OCI-LY3 (cell line): ENCODE data around the gene LDLRAD1.

Source experiments
- H2AFZ ChIP-seq: fragments of 200-600, 300-600 bp; shearing (Covaris generic); 2 replicates; pipeline ENCODE4 v1.6.0; 2014; ENCODE audit warnings: antibody characterized with exemption, low read depth, low read length
- H3K27ac ChIP-seq: fragments of 200-600, 300-600 bp; sonication (generic); 2 replicates; pipeline ENCODE4 v1.5.1; 2014; ENCODE audit warnings: mild to moderate bottlenecking, low read length, moderate library complexity, mixed read lengths
- H3K27me3 ChIP-seq: fragments of 200-600, 300-600 bp; sonication (generic); 2 replicates; pipeline ENCODE4 v1.6.1; 2014; ENCODE audit warnings: low read depth, low read length, mixed read lengths
- H3K36me3 ChIP-seq: fragments of 200-600, 300-600 bp; sonication (generic); replicated peaks from 2 replicates; pipeline ENCODE3; 2014; ENCODE audit warnings: low read depth, low read length, mixed read lengths
- H3K4me1 ChIP-seq: fragments of 300-600, 200-600 bp; sonication (generic); 2 replicates; pipeline ENCODE4 v1.6.1; 2014; ENCODE audit warnings: low read length, mixed read lengths
- H3K4me2 ChIP-seq: fragments of 200-600, 300-600 bp; sonication (generic); 2 replicates; pipeline ENCODE4 v1.6.1; 2014; ENCODE audit warnings: low read length, mixed read lengths
- H3K4me3 ChIP-seq: fragments of 300-600, 200-600 bp; sonication (generic); 2 replicates; pipeline ENCODE4 v1.5.1; 2014; ENCODE audit warnings: antibody characterized with exemption, mild to moderate bottlenecking, low read length, moderate library complexity
- H3K79me2 ChIP-seq: fragments of 300-600, 200-600 bp; shearing (Covaris generic); 2 replicates; pipeline ENCODE4 v1.6.1; 2014; ENCODE audit warnings: mild to moderate bottlenecking, low read length, mixed read lengths
- H3K9ac ChIP-seq: fragments of 300-600, 200-600 bp; shearing (Covaris generic); 2 replicates; pipeline ENCODE4 v1.6.0; 2014; ENCODE audit warnings: mild to moderate bottlenecking, low read length, moderate library complexity
- H3K9me3 ChIP-seq: fragments of 200-600, 300-600 bp; shearing (Covaris generic); 2 replicates; pipeline ENCODE4 v1.6.1; 2014; ENCODE audit warnings: low read length, mixed read lengths; ENCODE audit not compliant: insufficient read depth
- H4K20me1 ChIP-seq: fragments of 200-600, 300-600 bp; sonication (generic); 2 replicates; pipeline ENCODE4 v1.6.1; 2016; ENCODE audit warnings: low read length, mixed read lengths; ENCODE audit not compliant: insufficient read depth
- EZH2phosphoT487 ChIP-seq: fragments of 200-600 bp; shearing (Covaris generic); IDR thresholded peaks from 2 replicates; pipeline ENCODE4 v1.6.1; 2018; ENCODE audit warnings: antibody characterized with exemption, mixed run types, low read depth
- TF ChIP-seq, protein P1 (sequence below): fragments of 200-600, 300-600 bp; sonication (generic); IDR thresholded peaks from 2 replicates; pipeline ENCODE4 v1.5.1; 2014; ENCODE audit warnings: antibody characterized with exemption, low read length, low read depth

The LDLRAD1 gene

DNA sequence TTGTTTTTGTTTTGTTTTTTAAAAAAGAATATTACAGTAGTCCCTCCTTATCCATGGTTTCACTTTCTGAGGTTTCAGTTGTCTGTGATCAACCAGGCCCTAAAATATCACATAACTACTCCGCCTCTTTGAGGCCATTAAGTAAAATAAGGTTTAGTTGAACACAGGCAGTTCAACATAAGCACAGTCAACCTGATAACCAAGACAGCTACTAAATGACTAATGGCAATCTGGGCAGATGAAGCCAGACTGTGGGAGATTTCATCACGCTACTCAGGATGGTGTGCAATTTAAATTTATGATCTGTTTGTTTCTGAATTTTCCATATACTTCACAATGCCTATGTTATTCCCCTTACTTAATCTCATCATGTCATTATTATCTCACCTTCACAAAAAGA, 30.1 kb downstream of the LDLRAD1 start:
- Histone ChIP-seq H3K36me3 (no peaks in the 10 kb centered on the region), H3K27ac (no peak overlapping the region), H4K20me1 (no peaks in the 10 kb centered on the region), H2AFZ (no peak overlapping the region), H3K4me3 (no peak overlapping the region), H3K79me2 (no peaks in the 10 kb centered on the region), H3K9me3 (no peaks in the 10 kb centered on the region), H3K9ac (no peak overlapping the region), H3K27me3 (no peaks in the 10 kb centered on the region), H3K4me1 (no peaks in the 10 kb centered on the region), H3K4me2 (no peak overlapping the region)
- no peak for TF ChIP-seq EZH2phosphoT487
- TF ChIP-seq, protein P1, sequence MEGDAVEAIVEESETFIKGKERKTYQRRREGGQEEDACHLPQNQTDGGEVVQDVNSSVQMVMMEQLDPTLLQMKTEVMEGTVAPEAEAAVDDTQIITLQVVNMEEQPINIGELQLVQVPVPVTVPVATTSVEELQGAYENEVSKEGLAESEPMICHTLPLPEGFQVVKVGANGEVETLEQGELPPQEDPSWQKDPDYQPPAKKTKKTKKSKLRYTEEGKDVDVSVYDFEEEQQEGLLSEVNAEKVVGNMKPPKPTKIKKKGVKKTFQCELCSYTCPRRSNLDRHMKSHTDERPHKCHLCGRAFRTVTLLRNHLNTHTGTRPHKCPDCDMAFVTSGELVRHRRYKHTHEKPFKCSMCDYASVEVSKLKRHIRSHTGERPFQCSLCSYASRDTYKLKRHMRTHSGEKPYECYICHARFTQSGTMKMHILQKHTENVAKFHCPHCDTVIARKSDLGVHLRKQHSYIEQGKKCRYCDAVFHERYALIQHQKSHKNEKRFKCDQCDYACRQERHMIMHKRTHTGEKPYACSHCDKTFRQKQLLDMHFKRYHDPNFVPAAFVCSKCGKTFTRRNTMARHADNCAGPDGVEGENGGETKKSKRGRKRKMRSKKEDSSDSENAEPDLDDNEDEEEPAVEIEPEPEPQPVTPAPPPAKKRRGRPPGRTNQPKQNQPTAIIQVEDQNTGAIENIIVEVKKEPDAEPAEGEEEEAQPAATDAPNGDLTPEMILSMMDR: no peak

DNA sequence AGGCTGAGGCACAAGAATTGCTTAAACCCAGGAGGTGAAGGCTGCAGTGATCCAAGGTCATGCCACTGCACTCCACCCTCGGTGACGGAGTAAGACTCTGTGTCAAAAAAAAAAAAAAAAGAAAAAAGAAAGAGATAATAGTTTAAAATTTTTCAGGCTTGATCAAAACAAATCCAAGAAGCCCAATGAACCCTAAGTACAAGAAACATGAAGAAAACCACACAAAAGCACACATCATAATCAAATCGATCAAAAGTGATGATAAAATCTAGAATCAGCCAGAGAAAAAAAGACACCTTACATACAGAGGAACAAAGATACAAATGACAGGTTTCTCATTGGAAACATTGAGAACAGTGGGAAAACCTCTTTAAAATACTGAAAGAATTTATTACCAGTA, 31.5 kb downstream of the LDLRAD1 start:
- H3K9ac ChIP-seq: no peak overlapping the region
- no peaks in the 10 kb centered on the region for H3K9me3 ChIP-seq
- no peaks in the 10 kb centered on the region for H3K27me3 ChIP-seq
- no peaks in the 10 kb centered on the region for H3K36me3 ChIP-seq
- TF ChIP-seq EZH2phosphoT487: no peak
- TF ChIP-seq, protein P1: no peak
- H2AFZ ChIP-seq: no peak overlapping the region
- H3K27ac ChIP-seq: no peak overlapping the region
- H3K4me3 ChIP-seq: no peak overlapping the region
- no peaks in the 10 kb centered on the region for H4K20me1 ChIP-seq
- H3K4me2 ChIP-seq: no peak overlapping the region
- no peaks in the 10 kb centered on the region for H3K79me2 ChIP-seq
- no peaks in the 10 kb centered on the region for H3K4me1 ChIP-seq

DNA sequence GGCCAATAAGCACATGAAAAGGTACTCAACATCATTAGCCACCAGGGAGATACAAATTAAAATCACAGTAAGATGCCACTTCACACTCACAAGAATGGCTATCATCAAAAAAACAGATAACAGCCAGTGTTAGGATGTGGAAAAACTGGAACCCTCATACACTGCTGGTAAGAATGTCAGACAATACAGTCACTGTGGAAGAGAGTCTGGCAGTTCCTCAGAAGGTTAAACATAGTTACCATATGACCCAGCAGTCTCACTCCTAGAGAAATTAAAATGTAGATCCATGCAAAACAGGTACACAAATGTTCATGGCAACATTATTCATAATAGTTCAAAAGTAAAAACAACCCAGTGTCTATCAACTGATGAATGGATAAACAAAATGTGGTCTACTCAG, 33.3 kb downstream of the LDLRAD1 start:
- TF ChIP-seq, protein P1: no peak
- no peak for TF ChIP-seq EZH2phosphoT487
- H3K27ac ChIP-seq: no peak overlapping the region

DNA sequence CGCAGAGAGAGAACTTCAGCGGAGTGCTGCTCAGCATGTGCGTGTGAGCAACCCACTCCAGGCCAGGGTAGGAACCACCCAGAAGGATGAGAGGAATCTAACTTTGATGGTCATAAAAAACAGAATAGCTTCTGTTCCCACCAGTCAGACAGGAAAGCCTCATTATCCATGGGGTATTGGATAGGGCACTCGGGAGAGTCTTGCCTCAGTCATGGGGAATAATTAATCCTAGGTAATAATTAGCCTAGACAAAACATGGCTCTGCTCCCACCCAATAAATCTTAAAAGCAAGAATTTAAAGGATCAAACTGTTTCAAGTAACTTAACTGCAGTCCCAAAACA, 35.3 kb downstream of the LDLRAD1 start:
- H3K4me1 ChIP-seq: peaks cover 5% of the 10 kb centered on the region; the same call in 1 of the 2 replicates
- no peak for TF ChIP-seq EZH2phosphoT487
- TF ChIP-seq, protein P1: no peak
- no peak overlapping the region for H3K4me3 ChIP-seq
- H3K27me3 ChIP-seq: no peaks in the 10 kb centered on the region
- no peak overlapping the region for H3K27ac ChIP-seq
- H3K79me2 ChIP-seq: no peaks in the 10 kb centered on the region
- no peaks in the 10 kb centered on the region for H3K36me3 ChIP-seq
- H2AFZ ChIP-seq: no peak overlapping the region
- no peaks in the 10 kb centered on the region for H3K9me3 ChIP-seq
- H3K9ac ChIP-seq: no peak overlapping the region
- H3K4me2 ChIP-seq: no peak overlapping the region
- H4K20me1 ChIP-seq: no peaks in the 10 kb centered on the region

More for the DNA sequence above, 33.3 kb downstream of the LDLRAD1 start:
- H2AFZ ChIP-seq: no peak overlapping the region
- H3K9me3 ChIP-seq: no peaks in the 10 kb centered on the region
- no peaks in the 10 kb centered on the region for H3K27me3 ChIP-seq
- peaks cover 2% of the 10 kb centered on the region; the same call in 1 of the 2 replicates for H3K4me1 ChIP-seq
- H3K4me3 ChIP-seq: no peak overlapping the region
- H3K4me2 ChIP-seq: no peak overlapping the region
- no peaks in the 10 kb centered on the region for H3K36me3 ChIP-seq
- H3K9ac ChIP-seq: no peak overlapping the region
- no peaks in the 10 kb centered on the region for H4K20me1 ChIP-seq
- H3K79me2 ChIP-seq: no peaks in the 10 kb centered on the region
